Measurements from ENCODE around the gene GATAD2B.
"Not testable (repeated sequence)": the region's sequence is repeated elsewhere in the genome, so short reads cannot be mapped to it uniquely, and the experiment has no call there.

Gene GATAD2B

GRCh38 chr1:153888533-153888932 lies 34.2 kb downstream of the GATAD2B start:
- no peak for DNase-seq (ENCODE audit: low read depth in 3 of 3)

GRCh38 chr1:153886127-153886526 lies 36.6 kb downstream of the GATAD2B start:
- DNase-seq (ENCODE audit: low read depth in 3 of 3): no peak

DNA sequence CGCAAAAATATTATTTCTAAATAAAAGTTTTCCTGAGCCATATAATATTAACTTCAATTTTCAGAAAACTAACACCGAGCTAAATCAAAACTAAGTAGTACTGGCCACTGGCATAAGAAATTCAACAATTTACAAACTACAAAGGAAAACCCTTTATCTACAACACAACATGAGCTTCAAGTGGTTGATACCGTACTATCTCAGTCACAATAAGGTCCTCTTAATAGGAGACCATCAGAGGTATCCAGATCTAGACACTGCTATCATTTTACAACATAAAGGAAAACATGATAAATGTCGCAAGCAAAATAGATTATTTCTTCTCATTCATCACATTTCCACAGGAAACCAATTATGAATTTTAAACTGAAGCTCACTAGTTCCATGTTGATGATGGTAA lies 39.5 kb downstream of the GATAD2B start:
- DNase-seq (ENCODE audit: low read depth in 3 of 3): no peak

- no peak for DNase-seq (ENCODE audit: low read depth in 3 of 3)
Measured at GRCh38 chr1:153882296-153882912, 40.4 kb downstream of the GATAD2B start.

DNA sequence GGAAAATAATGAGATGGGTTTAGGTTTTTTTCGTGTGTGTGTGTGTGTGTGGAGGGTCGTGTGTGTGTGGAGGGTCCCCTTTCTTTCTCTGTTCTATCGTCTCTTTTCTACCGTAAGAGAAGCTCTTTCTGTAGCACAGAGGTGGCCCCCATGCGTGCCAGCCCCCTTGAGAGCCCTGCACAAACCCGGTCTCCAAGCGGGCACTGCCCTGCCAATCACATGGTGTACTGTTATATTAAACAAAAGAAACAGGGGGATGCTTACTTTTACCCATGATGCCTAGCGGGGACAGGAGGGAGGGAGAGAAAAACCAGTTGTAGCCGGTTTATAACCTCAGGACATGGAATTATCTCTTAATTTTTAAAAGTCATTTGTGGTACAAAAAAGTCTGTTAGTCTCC lies 41.0 kb downstream of the GATAD2B start:
- no peak for DNase-seq (ENCODE audit: low read depth in 3 of 3)

DNA sequence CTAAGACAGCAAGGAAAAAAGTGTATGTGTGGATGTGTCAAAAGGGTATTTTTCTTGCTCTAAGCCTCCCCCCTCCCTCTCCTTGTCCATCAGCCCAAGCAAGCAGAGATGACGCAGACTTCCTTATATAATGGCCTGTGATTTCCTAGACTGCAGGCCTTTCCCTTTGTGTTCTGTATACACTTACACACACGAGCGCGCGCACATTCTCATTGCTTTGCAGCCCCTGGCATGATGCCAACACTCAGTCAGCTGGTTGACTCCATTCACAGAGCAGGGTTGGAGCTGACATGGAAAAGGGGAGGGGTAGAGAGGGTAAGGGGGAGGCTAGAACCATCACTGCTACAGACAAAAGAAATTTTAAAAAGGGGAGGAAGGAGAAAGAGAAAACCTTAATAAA lies 41.8 kb downstream of the GATAD2B start:
- peak in 1 of 3 experiments; percentile 32 for DNase-seq (ENCODE audit: low read depth in 3 of 3)

DNA sequence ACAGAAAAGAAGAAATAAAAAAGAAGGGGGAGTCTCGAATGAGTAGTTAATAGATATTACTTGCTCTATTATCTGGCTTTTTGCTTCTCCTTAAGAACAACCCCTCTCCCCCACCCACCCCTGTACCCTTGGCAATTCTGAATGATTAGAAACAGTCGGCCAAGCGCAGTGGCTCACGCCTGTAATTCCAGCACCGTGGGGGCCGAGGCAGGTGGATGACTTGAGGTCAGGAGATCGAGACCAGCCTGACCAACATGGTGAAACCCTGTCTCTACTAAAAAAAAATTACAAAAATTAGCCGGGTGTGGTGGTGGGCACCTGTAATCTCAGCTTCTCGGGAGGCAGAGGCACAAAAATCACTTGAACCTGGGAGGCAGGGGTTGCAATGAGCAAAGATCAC lies 42.7 kb downstream of the GATAD2B start:
- no peak for DNase-seq (ENCODE audit: low read depth in 3 of 3)

- no peak for DNase-seq (ENCODE audit: low read depth in 3 of 3)
Measured at GRCh38 chr1:153877112-153877511, 45.7 kb downstream of the GATAD2B start.

GRCh38 chr1:153872934-153873333 lies 49.8 kb downstream of the GATAD2B start:
- DNase-seq (ENCODE audit: low read depth in 3 of 3): no peak

DNA sequence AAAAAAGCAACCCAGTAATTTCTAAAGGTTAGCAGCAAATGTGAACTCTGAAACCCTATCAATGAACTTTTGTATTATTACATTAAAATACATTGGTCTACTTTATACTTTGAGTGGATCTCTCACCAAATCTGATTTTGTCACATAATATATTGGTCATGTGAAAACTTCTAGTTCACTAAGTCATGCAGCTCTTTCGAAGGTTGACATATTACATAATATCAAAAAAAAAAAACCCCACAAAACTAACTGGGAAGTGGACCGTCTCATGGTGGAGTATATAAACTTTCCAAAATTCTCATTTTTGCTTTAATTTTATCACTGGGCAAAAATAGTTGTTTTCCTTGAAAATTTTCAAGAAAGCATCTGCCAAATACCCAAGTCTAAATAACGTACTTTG lies 50.4 kb downstream of the GATAD2B start:
- DNase-seq (ENCODE audit: low read depth in 3 of 3): no peak

GRCh38 chr1:153869486-153869885 lies 53.3 kb downstream of the GATAD2B start:
- no peak for DNase-seq (ENCODE audit: low read depth in 3 of 3)

DNA sequence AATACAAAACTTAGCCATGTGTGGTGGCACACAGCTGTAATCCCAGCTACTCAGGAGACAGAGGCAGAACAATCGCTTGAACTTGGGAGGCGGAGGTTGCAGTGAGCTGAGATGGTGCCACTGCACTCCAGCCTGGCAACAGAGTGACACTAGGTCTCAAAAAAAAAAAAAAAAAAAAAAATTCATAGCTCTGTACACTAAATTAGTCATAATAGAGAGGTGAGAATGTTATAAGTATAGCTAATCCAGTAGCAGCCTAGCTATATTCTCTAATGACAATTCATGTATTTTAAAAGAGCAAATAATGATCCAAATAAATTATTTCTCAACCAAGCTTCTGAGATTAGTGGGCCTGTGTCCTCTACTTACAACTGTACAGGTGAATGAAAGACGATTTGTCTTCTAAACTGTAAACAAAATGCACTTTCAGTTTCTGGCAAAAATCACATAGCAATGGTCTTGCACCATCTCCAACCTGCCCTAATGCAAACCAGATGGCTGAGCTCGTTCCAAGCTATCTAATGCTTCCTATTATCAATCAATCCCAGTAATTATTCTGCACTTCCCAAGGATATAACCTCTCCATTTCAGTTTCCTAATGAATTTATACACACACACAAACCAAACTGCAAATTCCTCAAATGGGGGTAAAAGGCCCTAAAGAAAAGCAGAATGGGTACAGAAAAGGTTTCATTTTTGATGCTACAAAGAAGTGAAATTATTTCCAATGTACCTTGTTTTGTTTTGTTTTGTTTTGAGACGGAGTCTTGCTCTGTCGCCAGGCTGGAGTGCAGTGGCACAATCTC lies 56.5 kb downstream of the GATAD2B start:
- no peak for DNase-seq (ENCODE audit: low read depth in 3 of 3)

DNA sequence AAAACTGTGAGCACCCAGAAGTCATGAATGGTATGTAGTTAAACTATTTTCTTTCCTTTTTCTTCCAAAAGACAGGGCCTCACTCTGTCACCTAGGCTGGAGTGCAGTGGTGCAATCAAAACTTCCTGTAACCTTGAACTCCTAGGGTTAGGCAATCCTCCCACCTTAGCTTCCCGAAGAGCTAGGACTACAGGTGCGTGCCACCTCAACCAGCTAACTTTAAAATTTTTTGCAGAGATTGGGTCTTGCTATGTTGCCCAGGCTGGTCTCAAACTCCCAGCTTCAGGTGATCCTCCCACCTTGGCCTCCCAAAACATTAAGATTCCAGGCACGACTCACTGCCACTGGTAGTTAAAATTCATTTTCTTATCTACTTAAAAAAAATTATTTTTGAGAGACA lies 62.5 kb downstream of the GATAD2B start:
- no peak for DNase-seq (ENCODE audit: low read depth in 3 of 3)

- no peak for DNase-seq (ENCODE audit: low read depth in 3 of 3)
Measured at GRCh38 chr1:153857505-153857904, 65.3 kb downstream of the GATAD2B start.

GRCh38 chr1:153856763-153857162 lies 66.0 kb downstream of the GATAD2B start:
- no peak for DNase-seq (ENCODE audit: low read depth in 3 of 3)

DNA sequence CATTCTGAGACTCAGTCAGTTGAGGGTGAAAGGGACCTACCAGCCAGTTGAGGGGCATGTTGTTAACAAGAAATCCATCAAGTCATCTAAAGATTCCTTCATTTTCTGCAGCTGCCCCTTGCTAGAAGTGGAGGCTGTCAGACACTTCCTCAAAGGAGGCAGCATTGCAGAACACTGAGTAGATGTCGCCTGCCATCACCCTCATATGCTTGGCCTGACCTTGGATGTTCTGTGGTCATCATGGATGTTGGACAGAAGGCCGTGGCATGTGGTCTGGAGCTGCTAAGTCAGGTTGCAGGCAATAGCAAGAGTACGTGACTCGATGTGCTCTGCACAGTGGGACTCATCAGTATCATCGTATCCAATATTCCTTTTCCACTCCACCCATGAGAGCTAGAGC lies 70.6 kb downstream of the GATAD2B start:
- DNase-seq (ENCODE audit: low read depth in 3 of 3): no peak

DNA sequence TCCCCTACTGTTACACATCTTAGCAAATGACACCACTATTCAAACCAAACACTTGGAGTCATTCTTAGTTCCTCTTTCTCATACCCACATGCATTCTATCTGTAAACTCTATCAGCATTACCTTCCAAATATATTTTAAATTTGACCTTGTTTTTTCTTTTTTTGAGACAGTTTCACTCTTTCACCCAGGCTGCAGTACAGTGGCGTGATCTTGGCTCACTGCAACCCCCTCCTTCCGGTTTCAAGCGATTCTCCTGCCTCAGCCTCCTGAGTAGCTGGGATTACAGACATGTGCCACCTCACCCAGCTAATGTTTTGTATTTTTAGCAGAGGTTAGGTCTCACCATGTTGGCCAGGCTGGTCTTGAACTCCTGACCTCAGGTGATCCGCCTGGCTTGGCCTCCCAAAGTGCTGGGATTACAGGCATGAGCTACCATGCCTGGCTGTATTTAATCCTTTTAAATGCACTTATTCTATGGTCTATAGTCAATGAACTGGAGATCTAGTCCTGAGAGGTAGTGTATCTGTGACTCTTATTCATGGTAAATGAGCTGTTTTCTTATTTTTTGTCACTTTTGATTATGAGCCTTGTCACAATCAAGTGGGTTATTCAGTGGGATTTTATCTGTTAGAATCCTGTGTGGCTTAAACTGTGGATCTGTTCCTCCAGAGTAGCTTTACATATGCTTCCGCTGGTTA lies 73.1 kb downstream of the GATAD2B start:
- peak in 1 of 3 experiments; percentile 10 for DNase-seq (ENCODE audit: low read depth in 3 of 3)

GRCh38 chr1:153848805-153849204 lies 74.0 kb downstream of the GATAD2B start:
- DNase-seq (ENCODE audit: low read depth in 3 of 3): no peak

GRCh38 chr1:153845158-153845557 lies 77.6 kb downstream of the GATAD2B start:
- no peak for DNase-seq (ENCODE audit: low read depth in 3 of 3)

GRCh38 chr1:153844349-153844748 lies 78.4 kb downstream of the GATAD2B start:
- DNase-seq (ENCODE audit: low read depth in 3 of 3): not testable (repeated sequence)

DNA sequence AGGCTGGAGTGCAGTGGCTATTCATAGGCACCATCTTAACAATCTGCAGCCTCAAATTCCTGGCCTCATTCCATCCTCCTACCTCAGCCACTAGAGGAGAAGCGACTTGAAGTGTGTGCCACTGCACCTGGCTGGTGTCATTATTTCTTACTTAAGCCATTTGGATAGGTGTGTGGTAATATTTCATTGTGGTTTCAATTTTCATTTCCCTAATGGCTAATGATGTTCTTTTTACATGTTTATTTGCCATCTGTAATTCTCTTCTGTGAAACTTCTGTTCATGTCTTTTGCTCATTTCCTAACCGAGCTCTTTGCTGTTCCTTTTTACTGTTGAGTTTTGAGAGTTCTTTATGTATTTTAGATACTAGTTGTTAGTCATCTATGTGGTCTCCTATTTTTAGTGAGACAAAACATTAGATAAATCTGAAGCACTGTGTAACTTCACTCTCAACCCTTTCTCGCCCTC lies 80.7 kb downstream of the GATAD2B start:
- DNase-seq (ENCODE audit: low read depth in 3 of 3): no peak

DNA sequence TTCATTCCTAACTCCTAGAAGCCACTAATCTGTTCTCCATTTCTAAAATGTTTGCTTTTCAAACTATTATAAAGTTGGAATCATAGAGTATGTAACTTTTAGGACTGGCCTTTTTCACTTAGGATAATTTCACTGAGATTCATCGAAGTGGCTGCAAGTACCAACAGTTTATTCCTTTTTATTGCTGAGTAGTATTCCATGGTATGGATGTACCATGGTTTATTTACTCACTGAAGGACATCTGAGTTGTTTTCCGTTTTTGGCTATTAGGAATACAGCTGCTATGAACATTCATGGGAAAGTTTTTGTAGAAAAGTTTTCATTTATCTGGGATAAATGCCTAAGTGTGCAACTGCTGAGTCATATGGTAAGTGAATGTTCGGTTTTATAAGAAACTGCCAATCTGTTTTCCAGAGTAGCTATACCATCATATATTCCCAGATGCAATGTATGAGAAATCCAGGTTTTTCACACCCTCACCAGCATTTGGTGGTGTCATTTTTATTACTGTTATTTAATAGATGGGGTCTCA lies 81.2 kb downstream of the GATAD2B start:
- DNase-seq (ENCODE audit: low read depth in 3 of 3): no peak

Data from stimulated activated CD4-positive, alpha-beta T cell treated with anti-CD3 and anti-CD28 coated beads, TNF-alpha, amount 100 ng/mL, for 24 hours (primary cell).